ENCODE measurements around the gene C19orf81. TPM values are rescaled to one million over a fixed set of nuclear protein-coding genes. Genes with fewer than 3 reads are reported as not detected.

The C19orf81 gene
- total and polyA plus RNA-seq, 2 of the 8 experiments (the other 6 are each of a cell fraction or from before 2014, with no cell fraction given) = 11.7 to 13.0 TPM

GRCh38 chr19:50705422-50706019 is 56.3 kb downstream of the C19orf81 start (continued):
- TF ChIP-seq EGR1 (IDR thresholded peaks at IDR 0.05; ENCODE audit: borderline replicate concordance, low read depth, low read length) = no peak
- no peak for TF ChIP-seq FOSL1 (IDR thresholded peaks at IDR 0.05; ENCODE audit: insufficient read depth, low read depth, low read length)
- no peak for TF ChIP-seq SRF (IDR thresholded peaks at IDR 0.05; ENCODE audit: low read depth, low read length)
- TF ChIP-seq CBX5 (IDR thresholded peaks at IDR 0.05; ENCODE audit: low read depth, low read length) = no peak
- no peak for TF ChIP-seq KDM1A (IDR thresholded peaks at IDR 0.05; ENCODE audit: borderline replicate concordance, low read length)
- TF ChIP-seq BRCA1 (IDR thresholded peaks at IDR 0.05; ENCODE audit: low read depth, low read length) = no peak
- TF ChIP-seq CTCF (IDR thresholded peaks at IDR 0.05; ENCODE audit: control extremely low read depth in 1 of 3, insufficient read depth in 1 of 3, low read depth in 1 of 3, low read length in 3 of 3) = peak; percentile 73 to 85 (median 80)
- no peak for TF ChIP-seq SUZ12 (IDR thresholded peaks at IDR 0.05; ENCODE audit: low read length)
- no peak for TF ChIP-seq SIRT6 (IDR thresholded peaks at IDR 0.05; ENCODE audit: low read length)
- no peak for TF ChIP-seq MAFK (IDR thresholded peaks at IDR 0.05; ENCODE audit: low read depth, low read length)
- peak; percentile 83 to 88 for TF ChIP-seq RAD21 (IDR thresholded peaks at IDR 0.05 in 1 of 2, conservative IDR thresholded peaks at IDR 0.05 in 1 of 2; ENCODE audit: low read depth in 2 of 2, low read length in 2 of 2)
- TF ChIP-seq YY1 (IDR thresholded peaks at IDR 0.05; ENCODE audit: low read depth, low read length) = peak; percentile 23; the same call in 1 of the 2 replicates
- TF ChIP-seq POLR2A (IDR thresholded peaks at IDR 0.05; ENCODE audit: control extremely low read depth in 1 of 2, low read depth in 2 of 2, low read length in 2 of 2) = no peak
- no peak for TF ChIP-seq CHD1 (IDR thresholded peaks at IDR 0.05; ENCODE audit: low read depth, low read length)
- TF ChIP-seq RXRA (IDR thresholded peaks at IDR 0.05; ENCODE audit: insufficient read depth, low read depth, low read length) = no peak
- TF ChIP-seq SIN3A (conservative IDR thresholded peaks at IDR 0.05 in 1 of 2, IDR thresholded peaks at IDR 0.05 in 1 of 2; ENCODE audit: low read depth in 1 of 2, low read length in 2 of 2) = 0 out of 4 replicates have a peak, but pooled peaks of 1 of the 2 experiments have one; percentile 23
- no peak for TF ChIP-seq TAF7 (optimal IDR thresholded peaks at IDR 0.05; ENCODE audit: borderline replicate concordance, low read depth, low read length)
- TF ChIP-seq EZH2 (IDR thresholded peaks at IDR 0.05; ENCODE audit: low read depth, low read length, severe bottlenecking) = no peak
- no peak for TF ChIP-seq SP2 (IDR thresholded peaks at IDR 0.05; ENCODE audit: low read length)
- no peak for TF ChIP-seq KDM5A (IDR thresholded peaks at IDR 0.05; ENCODE audit: low read length)
- TF ChIP-seq TCF12 (IDR thresholded peaks at IDR 0.05; ENCODE audit: low read depth, low read length) = no peak
- no peak for TF ChIP-seq TAF1 (IDR thresholded peaks at IDR 0.05; ENCODE audit: low read depth, low read length)
- no peak for TF ChIP-seq NRF1 (IDR thresholded peaks at IDR 0.05; ENCODE audit: low read depth, low read length)
